DMS 273 treated with DMSO at 0.1 percent for 48 hours (cell line): Measurements from ENCODE around the gene ASB6.

Experiments used
- DNase-seq: peaks from one replicate; lab custom pipeline; 2025; lab: John Stamatoyannopoulos, UW

Gene ASB6

DNA sequence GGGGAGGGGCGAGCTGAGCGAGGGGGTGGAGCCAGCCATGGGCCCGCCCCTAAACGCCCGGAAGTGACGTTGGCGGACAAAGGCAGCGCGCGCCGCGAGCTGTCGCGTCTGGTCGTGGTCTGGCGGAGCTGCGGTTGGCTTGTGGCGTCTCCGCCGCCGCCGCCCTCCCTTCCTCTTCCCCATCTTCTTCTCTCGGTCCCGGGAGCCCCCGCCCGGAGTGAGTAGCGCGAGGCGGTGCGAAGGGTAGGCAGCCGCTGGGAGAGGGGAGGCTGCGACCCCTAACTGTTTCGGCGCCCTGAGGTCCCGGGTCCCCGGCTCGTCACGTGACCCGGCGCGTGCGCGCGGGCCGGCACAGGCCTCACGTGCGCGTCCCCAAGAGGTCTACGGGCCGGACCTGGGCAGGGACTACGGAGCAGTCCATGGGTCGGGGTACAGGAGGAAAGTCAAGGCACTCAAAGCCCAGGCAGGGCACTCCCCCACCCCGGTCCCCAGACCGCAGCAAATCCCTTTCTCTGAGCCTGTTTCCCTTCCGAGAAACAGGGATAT lies 15.8 kb downstream of the ASB6 start, which contains the start of gene NTMT1:
Gene NTMT1, plus strand, starts transcription at position 85 of the 546 bp plus-strand sequence. CDS start 6,541 bp downstream, outside the sequence.
- DNase-seq = peak; percentile 30

DNA sequence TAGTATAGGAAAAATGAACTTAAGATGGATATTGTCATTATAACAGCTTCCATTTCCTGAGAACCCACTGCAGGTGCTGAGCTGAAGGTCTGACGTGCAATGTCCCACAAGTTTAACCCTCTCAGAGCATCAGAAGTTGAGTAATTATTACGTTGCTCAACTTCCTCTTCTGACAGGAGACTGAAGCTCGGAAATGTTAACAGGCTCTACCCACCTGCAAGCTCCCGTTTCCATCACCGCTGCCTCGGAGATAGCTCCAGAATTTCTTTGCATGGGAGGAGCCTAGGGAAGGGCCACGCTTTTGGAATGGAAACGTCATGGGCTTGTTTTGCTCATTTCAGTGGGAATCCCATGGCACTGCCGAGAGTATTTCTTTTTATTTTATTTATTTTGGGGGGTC lies 17.0 kb downstream of the ASB6 start:
- DNase-seq = no peak

DNA sequence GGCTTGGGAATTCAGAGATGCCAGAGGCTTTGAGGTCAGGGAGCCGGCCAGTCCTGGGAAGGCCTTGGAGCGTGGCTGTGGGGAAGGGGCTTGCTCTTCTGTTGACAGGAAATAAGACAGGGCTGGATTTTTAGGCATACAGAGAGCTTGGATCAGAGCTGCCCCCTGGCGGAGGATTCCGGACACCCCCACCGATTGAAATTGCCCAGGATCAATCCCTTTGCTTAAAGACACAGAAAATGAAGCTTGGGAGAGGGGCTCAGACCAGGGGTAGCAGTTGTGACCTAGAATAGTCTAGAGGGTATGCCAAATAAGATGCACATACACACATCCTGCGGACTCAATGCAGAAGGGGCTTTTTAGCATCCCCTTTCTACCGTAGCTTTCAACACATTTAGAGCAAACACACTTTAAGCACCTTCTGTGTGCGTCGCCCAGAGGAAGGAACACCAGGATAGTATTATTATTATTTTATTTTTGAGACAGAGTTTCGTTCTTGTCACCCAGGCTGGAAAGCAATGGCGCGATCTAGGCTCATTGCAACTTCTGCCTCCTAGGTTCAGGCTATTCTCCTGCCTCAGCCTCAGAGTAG lies 17.7 kb downstream of the ASB6 start:
- DNase-seq = no peak

- DNase-seq = no peak
These were observed 18.6 kb downstream of the ASB6 start for GRCh38 chr9:129623331-129623730.

DNA sequence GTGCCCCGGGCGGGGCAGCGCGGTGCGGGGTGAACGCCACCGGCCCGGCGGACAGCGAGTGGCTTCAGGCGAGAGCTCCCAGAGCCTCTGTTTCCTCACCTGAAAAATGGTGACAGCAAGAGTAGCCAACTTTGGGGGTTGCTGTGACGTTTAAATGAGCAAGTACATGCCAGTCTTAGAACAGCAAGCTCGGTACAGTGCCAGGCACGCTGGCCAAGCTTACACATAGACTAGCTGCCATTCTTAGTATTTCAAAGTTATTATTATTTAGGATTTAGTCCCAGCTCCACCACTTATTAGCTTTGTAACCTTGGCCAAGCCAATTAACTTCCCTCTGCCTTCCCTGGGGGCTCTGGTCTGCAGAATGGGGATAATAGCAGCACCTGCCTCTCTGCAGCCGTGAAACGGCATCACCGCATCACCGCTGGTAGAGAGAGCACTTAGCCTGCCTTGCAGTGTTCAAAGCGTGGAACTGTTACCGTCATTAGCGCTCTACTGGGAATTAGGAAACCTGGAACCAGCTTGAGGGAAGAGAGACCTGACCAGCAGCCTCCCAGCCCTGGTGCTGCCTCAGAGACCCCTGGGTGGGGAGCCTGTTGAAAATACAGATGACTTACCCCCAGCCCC lies 21.2 kb downstream of the ASB6 start, which contains the start of gene C9orf50:
Gene C9orf50, minus strand, starts transcription at position 433 of the 627 bp plus-strand sequence. CDS start 527 bp downstream, outside the sequence.
- no peak for DNase-seq

DNA sequence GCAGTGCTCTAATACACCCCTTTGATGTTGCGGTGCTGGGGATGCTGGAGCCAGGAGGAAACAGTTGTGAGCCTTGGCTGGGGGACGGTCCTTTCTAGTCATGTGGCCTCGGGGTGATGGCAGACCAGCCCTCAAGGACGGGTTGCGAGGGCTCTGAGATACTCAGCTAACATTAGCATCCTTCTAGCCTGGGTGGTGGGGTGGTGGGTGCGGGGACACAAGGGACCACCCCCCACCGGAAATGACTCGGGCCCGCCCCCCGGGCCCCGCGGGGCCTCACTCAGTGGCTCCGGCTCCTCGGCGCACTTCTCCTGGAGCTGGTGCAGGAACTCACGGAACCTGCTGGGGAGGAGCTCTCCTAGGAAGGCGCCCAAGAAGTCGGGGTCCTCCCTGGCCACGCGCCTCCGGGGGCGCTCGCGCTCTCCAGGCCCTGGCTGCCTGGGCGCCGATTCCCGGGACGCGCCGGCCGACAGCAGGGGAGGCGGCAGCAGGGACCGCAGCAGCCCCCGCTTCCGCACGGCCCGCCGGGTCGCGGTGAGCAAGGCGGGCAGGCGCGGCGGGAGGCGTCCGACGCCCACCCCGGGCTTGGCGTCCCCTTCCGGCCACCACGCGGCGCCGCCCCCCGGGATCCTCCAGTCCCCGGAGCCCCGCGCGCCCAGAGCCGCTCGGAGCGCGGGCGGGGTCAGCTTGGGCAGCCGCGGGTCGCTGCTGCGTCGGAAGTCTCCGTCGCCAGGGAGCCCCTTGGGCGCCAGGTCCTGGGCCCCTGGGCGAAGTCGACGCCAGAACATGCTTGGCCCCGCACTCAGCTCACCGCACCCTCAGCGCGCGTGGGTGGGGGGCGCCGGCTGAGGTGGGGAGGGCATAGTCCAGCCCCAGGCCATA lies 21.9 kb downstream of the ASB6 start:
- no peak for DNase-seq

- DNase-seq = no peak
These were observed 24.8 kb downstream of the ASB6 start for GRCh38 chr9:129617167-129617566.

DNA sequence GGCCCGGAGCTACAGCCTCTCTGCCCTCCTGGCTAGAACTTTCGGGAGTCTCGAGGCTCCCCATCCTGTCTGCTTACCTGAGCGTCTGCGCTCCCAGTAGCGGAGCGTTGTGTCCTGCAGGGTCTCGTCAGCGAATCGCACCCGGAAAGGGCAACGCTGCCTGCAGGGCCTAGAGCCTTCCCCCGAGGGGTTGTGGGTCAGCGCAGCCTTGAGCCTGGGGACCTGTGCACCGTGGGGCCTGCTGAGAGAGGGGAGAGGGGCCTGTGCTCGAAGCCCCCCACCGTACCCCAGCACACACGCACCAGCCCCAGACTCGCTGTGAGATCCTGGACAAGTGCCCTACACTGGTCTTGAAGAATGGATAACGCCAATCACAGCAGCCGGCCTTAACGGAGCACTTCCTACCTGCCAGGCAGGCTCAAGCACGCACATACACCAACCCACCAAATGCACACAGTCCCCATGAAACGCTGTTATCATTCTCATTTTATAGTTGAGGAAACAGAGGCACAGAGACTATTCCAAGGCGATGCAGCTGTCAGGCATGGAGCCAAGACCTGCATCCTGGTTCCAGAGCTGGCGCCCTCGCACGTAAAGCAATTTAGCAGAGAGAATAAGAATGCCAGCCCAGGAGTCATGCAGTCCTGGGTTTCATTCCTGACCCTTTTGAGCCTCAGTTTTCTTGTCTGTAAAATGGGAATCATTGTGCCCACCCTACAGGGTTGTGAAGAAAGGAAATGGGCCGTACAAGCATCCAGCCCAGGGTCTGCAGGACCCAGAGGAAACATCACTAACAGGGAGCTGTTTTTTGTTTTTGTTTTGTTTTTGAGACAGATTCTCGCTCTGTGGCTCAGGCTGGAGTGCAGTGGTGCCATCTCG lies 26.3 kb downstream of the ASB6 start:
- no peak for DNase-seq

DNA sequence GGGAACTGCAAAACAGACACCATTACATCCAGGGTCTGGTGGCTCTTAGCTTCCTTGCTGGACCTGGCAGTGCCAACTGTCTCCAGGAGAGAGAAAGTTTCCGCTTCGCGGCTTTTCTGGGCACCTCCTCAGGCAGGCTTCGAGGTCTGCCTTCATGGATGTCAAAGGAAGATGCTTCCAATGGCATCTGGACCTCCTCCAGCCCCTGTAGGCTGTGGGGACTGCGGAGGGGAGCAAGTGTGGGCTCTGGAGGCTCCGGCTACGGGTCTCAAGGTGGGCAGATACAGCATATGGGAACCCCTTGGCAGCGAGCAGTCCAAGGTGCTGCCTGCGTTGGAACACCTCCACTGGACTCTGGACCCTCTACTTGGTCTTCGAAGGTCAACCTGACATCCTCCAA lies 27.0 kb downstream of the ASB6 start:
- no peak for DNase-seq

- DNase-seq = no peak
These were observed 28.3 kb downstream of the ASB6 start for GRCh38 chr9:129613520-129614175.

- no peak for DNase-seq
These were observed 29.0 kb downstream of the ASB6 start for GRCh38 chr9:129612815-129613519.

- DNase-seq = no peak
These were observed 29.8 kb downstream of the ASB6 start for GRCh38 chr9:129612123-129612522.

DNA sequence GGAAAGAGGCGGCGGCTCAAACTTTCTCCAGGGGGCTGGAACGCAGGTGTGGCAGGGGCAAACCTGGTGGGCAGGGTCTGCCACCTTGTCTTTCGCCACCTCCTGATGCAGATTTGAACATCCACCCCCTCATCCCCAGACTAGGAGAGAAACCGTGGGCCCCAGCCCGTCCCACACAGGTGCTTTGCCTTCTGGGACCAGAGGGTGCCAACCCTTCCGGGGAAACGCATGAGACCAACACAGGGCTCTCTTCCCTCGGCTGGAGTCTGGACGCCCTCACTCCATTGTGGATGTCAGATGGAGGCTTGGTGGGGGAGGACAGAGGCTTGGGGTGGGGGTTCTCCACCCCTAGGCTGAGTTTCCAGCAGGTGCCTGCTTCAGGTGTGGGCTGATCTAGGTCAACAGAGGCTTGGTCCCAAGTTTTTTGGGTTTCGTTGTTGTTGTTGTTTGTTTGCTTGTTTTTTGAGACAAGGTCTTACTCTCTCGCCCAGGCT lies 30.6 kb downstream of the ASB6 start:
- DNase-seq = no peak

GRCh38 chr9:129610473-129611306 lies 31.3 kb downstream of the ASB6 start:
- peak; percentile 16 for DNase-seq

- no peak for DNase-seq
These were observed 31.8 kb downstream of the ASB6 start for GRCh38 chr9:129610213-129610472.

GRCh38 chr9:129609486-129610212 lies 32.3 kb downstream of the ASB6 start:
- DNase-seq = no peak

DNA sequence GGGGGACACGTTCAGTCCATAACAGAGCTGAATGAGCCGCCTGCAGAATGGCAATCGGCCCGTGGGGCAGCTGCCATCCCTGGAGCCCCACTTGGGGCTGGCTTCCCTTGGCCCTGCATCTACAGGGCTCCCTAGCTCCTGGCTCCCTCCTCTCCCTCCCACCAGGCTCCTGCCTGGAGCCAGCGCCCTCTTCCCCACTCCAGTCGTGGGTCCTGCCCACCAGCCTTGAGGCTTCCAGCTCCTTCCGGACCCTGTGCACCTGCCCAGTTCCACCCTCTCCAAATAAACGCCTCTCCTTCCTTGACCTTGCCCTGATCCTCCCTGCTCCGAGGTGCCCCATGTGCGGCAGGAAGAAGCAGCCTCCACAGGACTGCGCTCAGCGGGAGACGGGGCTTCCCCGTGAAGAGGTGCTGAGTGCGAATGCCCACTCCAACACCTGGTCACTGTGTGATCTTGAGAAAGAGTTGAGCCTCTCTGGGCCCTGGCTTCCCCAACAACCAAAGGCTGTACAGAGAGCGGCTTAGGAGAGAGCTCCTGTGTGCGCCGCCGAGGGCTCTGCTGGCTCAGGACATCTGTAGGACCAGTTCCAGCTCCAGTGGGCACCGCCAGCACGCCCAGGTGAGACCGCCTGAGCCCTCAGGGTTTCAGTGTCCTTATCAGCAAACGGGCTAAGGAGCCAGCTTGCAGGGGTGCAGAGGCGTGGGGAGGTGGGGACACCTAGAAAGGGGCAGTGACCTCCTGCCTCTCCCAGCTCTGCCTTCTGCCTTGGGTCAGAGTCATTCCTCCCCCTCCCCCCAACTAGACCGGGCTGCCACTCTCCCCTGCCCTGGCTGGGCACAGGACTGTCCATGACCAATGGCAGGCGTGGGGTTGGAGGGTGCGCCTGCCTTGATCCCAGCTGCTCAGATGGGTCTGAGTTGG lies 33.1 kb downstream of the ASB6 start:
- no peak for DNase-seq

- DNase-seq = no peak
These were observed 34.9 kb downstream of the ASB6 start for GRCh38 chr9:129607027-129607387.
